NK-92 (cell line): Measurements from ENCODE around the gene TNFRSF25.
"Not testable (repeated sequence)": the region's sequence is repeated elsewhere in the genome, so short reads cannot be mapped to it uniquely, and the experiment has no call there.

ENCODE experiments used
- DNase-seq: peaks from one replicate; lab custom pipeline; 2025; ENCODE audit not compliant: unreplicated experiment; lab: John Stamatoyannopoulos, UW

TNFRSF25 gene

DNA sequence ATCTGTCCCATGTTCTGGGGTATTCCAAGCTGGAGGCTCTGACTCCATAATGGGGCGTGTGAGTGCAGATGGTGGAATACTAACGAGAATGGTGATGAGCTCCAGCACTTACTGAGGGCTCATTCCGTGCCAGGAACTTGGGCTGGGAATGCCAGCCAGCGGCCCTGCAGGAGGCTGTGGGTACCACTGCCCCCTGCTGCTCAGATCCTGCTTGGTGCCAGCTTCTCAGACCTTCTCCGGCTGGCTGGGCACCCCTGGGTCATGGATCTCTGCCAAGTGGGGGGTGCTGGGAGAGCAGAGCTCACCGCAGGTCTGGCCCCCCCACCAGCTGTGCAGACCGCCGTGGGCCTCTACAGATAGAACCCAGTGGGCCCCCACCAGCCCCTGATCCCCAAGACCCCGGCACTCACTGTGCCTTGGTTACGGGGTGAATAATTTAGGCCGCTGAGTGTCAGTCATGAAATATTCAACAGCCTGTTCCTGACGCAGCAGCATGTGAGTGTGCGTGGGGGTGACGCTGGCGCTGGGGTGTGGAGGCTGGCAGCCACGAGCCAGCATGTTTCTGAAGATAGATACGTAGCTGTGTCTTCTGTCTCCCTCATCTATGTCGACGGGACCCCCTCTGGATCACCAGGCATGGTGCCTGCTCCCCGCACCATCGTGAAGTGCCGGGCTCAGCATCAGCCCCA is 28.8 kb downstream of the TNFRSF25 start:
- DNase-seq, result not testable (repeated sequence)

DNA sequence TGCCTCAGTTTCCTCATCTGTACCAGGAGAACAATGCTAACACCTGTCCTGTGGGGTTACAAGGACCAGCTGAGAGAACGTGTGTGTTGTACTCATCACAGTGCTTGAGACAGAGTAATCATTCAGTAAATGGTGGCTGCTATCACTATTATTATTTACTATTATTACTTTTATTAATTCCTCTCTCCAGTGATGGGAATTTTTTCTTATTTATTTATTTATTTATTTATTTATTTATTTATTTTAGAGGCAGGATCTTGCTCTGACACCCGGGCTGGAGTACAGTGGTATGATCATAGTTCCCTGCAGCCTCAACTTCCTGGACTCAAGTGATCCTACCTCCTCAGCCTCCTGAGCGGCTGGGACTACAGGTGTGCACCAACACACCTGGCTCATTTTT is 29.7 kb downstream of the TNFRSF25 start:
- DNase-seq, result not testable (repeated sequence)

DNA sequence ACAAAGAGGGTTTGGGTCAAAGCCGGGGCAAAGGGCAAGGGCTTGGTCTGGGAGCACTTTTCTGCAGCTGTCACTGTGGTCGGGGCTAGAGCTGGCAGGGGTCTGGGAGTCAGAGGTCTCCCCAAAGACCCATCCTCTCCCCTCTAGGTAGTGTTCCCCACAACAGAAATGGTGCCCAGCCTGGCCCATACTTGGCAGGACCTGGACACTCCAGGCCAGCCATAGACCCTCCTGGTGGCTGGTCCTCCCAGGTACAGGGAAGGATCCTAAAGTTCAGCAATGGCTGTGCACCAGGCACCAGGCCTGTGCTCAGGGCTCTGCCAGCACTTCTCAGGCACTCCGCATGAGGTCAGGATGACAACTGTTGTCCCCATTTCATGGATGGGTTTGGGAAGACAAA is 30.4 kb downstream of the TNFRSF25 start:
- no peak for DNase-seq

DNA sequence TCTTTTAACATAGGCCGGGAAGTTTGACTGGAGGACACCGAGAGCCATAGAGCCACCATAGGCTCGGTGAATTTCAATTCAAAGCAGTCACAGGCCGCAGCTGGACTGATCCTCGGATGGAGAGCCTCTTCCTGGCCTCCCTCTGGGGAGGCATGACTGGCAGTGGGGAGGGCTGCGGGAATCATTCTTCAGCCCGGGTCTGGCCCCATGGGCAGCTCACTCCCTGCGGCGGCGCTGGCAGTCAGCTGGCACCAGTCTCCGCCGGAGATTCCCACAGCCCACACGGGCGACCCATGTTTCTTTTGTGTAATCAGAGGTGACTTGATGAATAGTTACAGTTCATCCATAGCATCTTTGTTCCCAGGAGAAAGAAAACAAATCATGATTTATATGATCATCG is 30.8 kb downstream of the TNFRSF25 start:
- no peak for DNase-seq

DNA sequence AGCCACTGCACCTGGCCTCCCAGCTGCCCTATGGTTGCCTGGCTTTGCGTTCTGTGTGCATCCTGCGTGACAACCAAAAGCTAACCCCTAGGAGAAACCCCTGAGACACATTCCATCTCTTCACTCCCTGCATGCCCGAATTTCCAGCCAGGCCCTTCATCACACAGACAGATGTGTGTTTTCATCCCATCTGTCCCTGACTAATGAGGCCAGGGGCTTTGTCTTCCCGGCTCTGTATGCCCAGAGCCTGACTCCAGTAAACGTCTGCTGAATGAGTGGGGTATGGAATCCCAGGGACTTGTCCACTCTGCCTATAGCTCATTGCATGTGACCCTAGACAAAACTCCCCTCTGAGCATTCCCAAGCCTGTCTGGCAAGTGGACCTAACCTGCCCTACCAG is 31.8 kb downstream of the TNFRSF25 start:
- DNase-seq, result no peak

DNA sequence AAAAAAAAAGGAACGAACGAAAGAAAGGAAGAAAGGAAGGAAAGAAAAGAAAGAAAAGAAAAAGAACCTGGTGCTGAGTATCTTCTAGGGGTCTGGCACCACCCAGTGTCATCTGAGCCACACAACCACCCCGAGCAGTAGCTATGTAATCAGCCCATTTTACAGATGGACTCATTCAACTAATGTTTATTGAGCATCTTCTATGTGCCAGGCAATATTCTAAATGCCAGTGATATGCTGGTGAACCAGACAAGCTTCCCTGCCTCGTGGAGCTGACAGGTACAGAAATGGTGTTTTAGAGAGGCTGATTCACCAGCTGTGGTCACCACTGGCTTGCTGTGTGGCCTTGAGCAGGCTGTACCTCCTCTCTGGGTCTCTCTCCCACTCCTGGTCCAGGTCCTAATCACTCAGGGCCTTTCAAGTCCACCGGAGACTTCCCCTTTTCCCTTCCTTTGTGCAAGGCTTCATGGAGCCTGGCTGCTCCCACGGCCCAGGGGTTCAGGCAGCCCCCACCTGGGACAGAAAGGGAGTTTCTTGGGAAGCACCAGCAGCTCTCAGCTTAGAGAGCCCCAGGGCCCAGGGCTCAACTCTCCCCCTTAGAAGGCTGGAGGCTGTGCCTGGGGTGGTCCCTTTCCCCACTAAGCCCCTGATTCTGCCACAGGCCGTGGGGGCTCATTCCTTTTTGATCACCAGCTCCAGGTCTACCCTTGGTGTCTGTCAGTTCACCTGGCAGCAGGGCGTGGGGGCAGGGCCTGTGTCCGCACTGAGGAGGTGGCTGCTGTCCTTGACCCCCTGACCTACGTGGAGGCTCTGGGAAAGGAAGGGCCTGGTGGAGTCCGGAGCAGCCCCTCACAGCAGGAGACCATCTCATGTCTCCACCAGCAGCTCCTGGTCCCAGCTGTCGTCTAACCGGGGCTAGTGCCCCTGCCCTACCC is 34.1 kb downstream of the TNFRSF25 start:
- not testable (repeated sequence) for DNase-seq

DNA sequence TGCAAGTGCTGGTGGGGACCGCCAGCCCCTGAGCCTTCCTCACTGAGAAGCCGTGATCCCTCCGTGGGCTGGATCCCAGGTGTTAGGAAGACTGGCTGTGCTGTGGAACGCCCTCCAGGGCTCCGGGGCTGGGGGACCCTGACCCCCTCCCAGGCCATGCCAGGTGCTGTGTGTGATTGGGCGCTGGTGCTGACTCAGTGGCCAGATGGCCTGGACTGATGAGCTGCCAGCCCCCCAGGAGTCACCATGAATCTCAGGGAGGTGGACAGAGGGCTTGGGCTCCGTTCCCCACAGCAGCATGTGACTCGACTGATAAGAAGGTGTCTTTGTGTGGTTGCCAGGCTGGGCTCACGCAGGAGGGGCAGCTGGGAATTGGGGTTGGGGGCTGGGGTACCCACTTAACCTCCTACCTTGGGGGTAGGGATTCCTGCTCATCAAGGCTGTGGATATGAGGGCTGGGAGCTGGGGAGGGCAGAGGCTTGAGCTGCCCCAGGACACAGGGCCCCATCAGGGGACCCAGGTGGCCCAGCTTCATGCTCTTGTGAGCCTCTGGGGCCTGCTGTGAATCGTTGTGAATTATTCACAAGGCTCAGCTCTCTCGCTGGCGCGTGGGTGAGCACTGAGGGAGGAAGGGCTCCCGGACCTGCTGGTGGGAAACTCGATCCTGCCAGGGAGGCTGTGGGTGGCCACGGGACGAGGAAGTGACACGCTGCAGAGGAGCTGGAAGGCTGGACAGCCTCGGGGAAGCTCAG is 36.1 kb downstream of the TNFRSF25 start:
- DNase-seq, result not testable (repeated sequence)

DNA sequence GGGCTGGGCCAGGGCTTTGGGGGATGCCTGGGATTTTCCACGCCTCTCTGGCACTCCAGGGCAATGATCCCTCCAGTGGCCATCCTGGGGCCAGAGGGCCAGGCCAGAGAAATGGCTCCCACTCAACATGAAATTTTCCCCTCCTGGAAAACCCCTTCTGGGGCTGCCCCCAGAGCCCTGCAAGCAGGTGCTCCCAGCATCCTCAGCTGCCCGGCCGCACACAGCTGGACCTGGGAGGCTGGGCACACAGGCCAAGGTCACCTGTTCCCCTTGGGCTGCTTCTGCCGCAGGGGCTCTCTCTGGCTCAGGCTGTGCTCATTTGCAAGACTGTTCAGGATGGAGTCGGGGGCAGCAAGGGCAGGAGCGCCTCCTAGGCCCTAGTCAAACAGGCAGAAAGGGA is 37.5 kb downstream of the TNFRSF25 start:
- not testable (repeated sequence) for DNase-seq

DNA sequence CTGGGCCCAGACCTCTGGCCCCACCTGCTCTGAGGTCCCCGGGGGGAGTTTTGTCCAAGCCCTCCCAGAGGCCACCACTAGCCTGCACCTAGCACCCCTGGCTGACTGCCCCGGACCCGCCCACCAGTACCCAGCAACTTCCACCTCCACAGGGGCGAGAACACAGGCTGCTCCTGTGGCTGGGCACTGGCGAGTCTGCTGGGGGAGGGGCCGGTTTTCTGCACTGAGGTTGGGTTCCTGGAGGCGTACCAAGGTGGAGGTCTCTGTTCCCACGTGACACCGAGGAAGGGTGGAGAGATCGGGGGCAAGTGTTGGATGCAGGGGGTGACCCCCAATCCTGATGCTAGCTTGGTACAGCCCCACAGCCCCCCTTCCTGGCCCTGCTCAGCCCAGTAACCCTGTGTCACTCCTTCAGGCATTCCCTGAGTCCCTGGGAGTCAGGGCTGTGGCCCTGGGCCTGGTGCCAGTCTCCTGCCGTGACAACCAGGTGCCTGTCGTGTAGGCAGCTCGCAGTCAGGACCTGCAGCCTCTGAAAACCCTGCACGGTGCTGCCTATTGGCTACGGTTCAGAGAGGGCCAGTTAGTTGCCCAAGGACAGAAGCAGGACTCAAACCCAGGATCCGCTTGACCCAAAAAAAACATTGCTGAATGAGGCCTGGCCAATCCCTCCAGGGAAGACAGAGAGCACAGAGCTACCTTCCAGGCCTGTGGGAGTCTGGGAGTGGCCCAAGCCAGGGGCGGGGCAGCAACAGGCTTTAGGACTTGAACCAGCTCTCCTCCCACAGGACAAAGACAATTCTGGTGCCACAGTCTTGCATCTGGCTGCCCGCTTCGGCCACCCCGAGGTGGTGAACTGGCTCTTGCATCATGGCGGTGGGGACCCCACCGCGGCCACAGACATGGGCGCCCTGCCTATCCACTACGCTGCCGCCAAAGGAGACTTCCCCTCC is 38.3 kb downstream of the TNFRSF25 start:
- DNase-seq, result no peak

DNA sequence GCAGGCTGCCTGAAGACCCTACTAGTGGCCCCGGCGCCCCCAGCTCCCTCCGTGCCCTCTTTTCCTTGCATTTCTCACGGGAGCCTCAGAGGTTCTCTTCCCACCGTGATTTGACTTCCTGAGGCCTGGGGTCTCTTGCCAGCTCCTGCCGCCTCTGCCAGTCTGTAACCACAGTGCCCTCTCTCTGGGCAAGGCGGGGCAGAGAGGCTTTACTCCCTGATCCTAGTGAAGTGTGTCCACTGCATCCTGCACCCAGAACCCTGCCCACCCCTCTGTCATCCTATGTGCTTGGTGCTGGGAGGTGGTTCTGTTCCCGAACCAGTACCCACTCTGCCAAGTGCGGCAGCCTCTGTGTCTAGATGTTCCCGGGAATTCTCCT is 39.0 kb downstream of the TNFRSF25 start:
- DNase-seq, result no peak

DNA sequence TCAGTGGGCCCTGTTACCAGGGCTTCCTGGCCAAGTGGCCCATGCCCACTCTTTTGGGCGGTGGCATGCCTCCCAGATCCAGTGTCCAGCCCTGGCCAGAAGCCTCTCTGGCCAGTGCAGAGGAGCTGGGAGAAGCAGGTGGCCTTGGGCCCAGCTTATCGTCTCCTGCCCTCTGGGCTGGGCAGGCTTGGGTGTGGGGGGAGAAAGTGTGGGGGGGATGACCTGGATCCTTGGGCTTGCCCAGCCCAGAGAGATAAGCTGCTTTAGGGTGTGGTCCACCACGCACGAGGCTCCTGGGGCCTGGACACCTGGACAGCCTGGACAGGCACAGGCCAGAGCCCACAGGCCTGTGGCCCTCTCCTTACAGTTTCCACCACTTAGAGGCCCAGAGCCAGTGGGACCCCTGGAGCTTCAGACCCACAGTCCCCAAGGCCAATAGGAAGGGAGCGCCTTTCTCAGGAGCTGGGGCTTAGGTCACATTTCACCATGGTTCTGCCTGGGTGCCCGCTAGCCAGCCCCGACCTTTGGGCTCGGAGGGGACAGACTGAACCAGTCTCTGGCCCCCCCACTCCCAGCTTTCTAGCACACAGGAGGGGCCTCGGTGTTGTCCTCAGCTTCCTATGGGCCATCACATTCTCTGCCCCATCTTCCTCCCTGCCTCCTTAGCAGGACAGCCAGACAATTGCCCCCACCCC is 39.5 kb downstream of the TNFRSF25 start:
- DNase-seq, result no peak

DNA sequence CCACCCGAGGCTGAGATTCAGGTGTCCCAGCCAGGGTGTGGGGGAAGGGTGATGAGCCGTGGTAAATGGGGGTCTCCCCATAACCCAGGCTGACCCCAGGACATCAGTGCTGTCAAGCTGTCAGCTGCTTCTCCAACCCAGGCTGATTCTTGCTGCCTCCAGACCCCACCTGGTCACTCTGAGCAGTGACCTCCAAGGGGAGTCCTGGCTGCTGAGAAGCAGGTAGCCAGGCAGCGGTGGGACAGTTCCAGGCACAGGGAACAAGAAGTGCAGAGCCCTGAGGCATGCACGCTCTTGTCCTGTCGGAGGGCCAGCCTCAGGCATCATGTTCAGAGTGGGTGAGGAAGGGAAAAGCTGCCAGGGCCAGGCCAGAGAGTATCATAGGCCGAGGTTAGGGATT is 40.3 kb downstream of the TNFRSF25 start:
- no peak for DNase-seq

DNA sequence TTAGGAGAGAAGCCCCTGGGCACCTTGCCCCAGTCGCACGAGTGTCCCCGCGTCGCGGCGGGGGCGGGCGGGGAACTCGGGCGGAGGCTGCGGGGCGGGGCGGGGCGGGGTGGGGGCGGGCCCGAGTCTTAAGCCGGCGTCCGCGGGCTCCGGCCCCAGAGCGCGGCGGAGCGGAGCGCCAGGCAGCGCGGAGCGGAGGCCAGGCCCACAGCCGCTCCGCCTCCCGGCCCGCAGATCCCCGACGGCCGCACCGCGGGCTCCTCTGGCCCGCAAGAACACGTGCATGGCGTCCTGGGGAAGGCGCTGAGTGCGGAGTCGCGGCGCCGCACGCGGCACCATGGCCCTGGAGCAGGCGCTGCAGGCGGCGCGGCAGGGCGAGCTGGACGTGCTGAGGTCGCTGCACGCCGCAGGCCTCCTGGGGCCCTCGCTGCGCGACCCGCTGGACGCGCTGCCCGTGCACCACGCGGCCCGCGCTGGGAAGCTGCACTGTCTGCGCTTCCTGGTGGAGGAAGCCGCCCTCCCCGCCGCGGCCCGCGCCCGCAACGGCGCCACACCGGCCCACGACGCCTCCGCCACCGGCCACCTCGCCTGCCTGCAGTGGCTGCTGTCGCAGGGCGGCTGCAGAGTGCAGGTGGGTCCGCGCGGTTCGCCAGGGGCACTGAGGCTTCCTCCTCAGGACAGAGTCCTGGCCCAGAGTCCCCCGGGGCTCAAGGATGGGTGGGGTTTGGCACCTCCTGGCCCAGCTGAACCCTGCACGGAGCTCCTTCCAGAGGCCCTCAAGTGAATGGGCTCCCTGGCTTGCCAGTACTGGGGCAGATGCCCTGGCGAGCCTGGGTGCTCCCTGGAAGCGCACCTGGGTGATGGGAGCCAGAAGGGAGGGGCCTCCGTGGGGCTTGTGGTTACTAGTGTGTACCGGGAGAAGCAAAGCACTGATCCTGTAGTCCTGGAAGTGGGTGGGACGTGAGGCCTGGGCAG is 41.1 kb downstream of the TNFRSF25 start, which contains the start of gene ESPN:
ESPN (plus strand) TSS at position 158 of the 975 bp plus-strand sequence; CDS start at position 338, 180 bp downstream.
- no peak for DNase-seq

DNA sequence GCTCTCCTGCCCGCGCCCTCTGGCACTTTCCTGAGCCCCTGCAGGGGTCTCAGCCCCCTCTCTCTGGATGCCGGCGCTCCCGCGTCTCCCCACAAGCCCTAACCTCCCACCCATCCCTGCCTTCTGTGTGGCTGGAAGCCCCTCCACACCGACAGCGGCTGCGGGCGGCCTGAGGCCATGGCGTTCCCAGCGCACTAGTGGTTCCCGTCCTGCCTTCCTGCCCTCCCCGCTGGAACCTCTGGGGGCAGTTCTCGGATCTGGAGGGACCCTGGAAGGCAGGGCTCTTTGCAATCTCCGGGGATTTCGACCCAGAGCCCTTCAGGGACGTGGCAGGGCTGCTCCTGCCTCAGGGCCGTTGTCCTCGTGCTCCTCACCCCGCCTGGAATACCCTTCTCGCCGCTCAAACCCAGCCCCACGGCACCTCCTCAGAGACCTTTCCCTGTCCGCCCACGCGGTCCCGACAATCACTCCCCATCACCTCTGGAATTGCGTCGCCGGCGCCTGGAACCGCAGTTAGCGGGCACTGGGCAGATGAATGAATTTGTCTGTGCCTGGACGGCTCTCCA is 41.9 kb downstream of the TNFRSF25 start:
- DNase-seq, result no peak

DNA sequence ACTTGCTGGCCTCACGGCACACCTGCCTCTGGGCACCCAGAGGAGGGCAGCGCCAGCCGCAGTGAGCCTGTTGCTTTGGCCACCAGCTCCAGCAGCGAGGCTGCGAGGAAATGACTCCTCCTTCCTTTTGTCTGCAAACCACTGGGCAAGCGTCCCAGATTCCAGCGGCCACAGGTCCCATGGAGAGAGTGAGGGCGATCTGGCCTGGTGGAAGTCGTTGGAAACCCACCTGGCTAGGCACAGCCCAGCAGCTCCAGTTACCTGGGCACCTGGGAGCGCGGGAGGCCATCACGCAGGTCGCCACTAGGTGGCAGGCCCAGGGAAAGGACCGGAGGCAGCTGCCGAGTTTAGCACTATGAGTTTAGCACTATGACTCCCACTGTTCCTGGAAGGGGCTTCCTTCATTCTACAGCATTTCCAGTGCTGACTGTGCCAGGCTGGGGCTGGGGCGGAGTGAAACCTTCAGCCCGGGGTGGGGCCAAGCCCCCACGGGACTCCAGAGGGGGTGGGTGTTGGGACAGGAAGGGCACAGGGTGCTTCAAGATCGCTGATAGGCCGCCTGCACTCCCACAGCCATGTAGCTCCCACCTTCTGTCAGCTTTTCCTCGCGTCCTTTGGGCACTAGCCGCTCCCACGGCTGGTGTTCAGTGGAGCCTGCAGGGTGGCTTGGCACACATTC is 42.5 kb downstream of the TNFRSF25 start:
- DNase-seq, result no peak

DNA sequence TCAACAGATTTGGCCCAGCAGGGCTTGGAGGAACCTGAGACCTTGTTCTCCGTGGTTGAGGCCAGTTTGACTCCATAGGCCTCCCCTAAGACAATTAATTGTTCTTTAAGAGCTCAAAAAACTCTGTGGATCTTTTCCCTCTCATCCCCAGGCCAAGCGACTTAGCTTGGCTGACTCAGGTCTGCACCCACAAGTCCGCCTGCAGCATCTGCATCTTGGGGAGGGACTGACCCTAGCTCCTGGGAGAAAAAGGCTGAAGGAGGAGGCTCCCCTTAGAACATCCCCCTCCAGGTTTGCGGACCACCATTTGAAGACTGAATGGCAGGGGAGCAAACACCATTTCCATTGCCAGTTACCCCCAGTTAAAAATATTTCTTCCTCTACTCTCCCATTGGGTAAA is 44.7 kb downstream of the TNFRSF25 start:
- no peak for DNase-seq

DNA sequence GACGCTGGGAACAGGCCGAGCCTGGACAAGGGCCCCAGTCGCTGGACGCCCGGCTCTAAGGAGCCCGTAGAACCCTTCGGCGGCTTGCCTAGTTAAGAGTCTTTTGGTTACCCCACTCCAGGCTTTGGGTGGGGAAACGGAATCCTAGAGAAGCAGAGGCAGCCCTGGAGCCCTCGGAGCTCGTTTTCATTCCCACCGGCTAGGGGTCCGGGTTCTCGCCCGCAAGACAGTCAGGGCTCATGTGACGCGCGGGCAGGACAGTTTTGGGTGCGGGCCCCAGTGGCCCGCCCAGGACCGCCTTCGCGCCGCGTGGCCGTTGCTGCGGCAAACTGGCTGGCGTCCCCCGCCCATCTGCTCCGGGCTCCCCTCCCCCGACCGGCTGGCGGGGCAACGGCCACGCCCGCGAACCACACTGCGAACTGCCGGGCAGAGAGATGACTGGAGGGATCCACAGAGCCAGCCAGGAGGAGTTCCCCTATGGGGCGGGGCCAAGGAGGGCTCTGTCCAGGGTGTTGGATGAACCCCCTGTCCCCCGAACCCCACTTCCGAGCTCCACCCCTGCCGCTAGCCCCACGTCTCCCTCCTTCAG is 45.4 kb downstream of the TNFRSF25 start:
- DNase-seq, result no peak
